SHP77 (cell line): ENCODE measurements around the gene GGT6.
A peak's percentile ranks its signal among the peaks of the same experiment; 100 is the strongest.

Experiments used
- DNase-seq, 2 experiments: peaks; one replicate each; lab custom pipeline; 2025; lab: John Stamatoyannopoulos, UW

The GGT6 gene

DNA sequence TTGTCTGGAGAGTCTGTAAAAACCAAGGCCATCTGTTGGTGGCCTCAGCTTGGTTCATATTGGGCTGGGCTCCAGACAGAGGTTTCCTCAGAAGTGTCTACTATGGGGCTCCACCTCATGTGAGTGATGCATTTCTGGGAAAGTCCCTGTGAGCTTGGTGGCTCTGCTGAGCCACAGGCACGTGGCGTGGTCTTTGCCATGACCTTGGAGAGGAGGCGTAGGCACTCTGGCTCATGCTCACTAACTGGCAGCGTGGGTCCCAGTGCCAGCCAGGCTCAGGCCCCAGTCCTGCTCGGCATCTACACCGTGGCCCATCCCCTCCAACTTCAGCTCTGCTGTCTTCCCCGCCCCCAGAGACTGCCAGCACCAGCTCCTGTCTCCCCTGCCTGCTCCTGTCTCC is 13.3 kb upstream of the GGT6 start:
- no peak for DNase-seq

DNA sequence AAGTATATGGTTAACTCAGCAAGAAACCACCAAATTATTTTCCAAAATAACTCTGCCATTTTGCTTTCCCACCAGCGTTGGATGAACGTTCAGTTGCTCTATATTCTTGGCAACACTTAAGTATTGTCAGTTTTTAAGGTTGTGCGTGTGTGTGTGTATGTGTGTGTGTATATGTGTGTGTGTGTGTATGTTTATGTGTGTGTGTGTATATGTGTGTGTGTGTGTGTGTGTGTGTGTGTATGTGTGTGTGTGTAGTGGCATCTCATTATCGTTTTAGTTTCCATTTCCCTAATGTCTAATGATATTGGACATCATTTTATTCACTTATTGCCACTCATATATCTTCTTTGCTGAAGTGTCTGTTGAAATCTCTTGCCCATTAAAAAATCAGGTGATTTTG is 12.7 kb upstream of the GGT6 start:
- DNase-seq = no peak

DNA sequence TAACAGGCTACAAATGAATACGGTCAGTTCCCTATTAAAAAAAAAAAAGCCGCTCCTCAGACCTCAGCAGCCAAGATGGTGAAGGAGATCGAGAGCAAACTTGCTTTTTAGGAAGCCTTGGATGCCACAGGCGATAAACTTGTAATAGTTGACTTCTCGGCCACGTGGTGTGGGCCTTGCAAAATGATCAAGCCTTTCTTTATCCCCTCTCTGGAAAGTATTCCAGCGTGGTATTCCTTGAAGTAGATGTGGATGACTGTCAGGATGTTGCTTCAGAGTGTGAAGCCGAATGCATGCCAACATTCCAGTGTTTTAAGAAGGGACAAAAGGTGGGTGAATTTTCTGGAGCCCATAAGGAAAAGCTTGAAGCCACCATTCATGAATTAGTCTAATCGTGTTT is 11.8 kb upstream of the GGT6 start:
- DNase-seq = no peak

DNA sequence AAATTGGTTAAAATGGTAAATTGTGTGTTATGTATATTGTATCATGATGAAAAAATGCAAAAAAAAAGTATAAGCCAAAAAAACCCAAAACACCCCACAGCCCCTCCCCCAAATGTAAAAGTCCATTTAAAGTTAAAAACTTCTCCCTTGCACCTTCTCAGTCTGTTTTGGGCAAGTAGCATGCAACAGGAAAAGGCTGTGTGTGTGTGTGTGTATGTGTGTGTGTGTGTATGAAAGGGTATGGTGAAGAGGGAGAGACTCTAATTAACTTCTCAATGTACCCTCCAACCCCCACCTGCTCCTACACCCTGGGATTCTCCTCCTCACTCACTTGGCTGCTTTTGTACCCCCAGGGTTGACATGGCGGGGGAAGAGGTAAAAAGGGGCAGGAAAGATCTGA is 9.2 kb upstream of the GGT6 start:
- DNase-seq = no peak

DNA sequence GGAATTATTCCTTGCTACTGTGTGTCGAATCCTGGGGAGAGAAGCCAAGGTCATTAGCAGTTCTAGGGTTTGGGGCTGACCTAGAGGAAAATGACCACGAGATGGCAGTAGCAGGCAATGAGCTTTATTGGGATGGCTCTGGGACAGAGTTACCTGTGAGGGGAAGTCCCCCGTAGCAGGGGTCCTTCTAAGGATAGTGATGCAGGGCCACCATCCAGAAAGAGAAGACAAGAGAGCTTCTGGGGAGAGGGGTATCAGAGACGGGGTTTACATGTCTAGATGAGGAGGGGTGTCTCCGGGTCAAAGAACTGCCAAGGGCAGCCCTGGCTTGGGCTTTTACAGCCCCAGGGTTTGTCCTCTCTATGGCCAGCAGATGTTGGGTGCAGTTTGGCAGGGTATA is 6.4 kb upstream of the GGT6 start:
- DNase-seq = peak; percentile 79 to 81

DNA sequence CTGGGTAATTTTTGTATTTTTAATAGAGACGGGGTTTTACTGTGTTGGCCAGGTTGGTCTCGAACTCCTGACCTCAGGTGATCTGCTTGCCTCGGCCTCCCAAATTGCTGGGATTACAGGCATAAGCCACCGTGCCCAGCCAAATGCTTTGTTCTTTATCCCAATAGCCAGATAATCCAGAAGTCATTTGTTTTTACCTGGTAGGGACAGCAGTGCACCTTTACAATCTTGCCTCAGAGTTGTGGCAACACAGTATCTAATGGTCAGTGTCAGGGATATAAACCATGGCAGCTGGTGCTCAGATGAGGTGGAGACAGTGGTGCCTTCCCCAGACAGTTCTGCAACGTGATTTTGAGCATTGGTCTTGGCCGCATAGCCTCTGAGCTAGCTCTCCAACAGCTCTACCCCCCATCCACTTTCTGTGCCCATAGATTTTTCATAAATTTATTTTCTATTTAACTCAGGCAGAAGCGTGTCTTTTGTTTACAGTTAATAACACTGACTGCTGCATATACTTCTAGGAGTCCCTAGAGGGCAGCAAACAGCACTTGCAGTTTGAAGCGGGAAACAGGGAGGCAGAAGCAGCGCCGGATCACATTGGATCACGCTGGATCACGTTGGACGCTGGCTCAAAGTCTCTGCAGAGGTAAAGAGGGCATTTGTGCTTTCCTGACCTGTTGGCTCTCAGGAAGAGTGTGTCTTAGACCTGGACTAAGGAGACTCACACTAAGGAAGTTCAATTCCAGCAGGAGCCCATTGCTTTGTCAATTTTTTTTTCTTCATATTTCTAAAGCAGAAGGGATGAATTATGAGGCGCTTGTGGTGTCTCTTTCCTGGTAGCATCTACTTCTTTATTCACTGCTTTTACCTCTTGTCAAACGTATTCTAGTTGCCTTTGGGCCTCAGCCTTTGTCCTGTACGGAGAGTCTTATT is 5.1 kb upstream of the GGT6 start:
- DNase-seq = peak; percentile 90 to 93

DNA sequence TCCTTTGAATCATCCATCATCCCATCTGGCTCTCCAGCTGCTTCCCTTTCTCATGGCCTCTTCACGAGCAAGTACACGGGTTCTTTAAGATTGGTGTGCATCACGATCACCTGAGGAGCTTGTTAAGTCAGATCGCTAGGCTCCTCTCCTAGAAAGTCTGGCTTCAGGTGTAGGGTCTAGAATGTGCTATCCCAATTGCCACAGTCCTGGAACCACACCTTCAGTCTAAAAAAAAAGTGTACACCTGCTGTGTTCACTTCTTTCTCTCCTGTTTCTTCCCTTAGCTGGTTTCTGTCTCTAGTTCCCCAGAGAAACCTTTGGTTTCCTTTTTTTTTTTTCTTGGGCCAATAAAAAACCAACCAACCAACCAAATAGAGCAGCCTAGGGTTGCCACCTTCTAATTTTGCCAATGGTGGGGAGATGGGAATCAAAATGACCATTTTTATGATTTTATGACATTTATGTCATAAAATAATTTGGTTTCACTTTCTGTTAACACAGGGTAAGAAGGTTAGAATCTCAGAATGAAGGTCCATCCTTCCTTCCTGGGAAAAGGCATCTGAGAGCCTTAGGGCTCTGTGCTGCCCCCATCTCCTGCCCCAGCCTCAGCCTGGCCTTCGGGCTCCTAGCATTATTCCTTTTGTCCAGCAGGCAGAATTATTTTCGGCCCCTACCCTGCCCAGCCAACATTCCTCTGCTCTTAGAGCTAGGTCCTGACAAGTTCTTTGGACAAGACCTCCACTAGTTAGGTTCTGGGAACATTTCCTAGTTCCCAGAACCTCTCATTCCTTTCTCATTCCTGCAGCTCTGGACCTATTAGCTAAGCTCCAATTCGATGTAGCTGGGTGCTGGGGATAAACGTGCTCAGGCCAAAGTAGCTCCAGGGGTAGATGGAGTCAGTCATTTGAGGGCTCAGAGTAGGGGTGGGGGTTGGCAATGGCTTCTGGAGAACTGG is 1.9 kb upstream of the GGT6 start:
- no peak for DNase-seq

DNA sequence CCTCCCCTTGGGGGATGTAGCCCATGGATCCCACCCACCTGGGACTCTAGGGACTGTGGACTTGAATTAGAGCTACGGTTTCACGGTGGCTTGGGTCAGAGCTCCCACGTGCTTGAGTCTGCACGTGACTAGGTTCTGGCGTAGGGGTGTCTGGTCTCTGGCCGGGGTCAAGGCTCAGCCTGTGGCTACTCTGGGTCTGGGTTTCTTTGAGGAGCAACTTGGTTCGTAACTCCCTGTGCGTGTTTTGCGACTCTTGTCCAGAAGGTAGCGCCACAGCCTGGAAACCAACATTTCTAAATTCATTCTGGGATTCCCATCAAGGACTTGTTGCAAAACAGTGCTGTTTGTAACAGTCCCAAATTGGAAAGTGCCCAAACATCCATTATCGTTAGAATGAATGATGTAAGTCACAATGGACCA is 470 bp upstream of the GGT6 start:
- DNase-seq = no peak

DNA sequence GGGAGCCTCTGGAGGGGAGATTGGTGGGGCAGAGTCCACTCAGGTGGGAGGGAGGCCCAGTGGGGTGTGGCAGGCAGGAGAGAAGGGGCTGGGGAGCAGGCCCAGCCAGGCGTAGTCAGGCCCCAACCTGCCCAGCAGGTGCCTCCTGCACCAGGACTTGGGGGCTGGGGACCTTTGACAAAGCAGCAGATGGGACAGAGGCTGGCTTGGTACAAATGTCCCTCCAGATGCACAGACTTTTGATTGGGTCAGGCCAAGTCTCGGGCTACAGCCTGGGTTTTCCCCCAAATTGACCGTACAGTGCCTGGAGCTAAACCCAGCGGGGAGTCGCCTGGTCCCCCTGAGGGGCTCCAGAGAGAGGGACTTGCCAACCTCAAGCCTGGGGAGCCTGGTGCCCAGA is 411 bp downstream of the GGT6 start:
- DNase-seq = no peak

DNA sequence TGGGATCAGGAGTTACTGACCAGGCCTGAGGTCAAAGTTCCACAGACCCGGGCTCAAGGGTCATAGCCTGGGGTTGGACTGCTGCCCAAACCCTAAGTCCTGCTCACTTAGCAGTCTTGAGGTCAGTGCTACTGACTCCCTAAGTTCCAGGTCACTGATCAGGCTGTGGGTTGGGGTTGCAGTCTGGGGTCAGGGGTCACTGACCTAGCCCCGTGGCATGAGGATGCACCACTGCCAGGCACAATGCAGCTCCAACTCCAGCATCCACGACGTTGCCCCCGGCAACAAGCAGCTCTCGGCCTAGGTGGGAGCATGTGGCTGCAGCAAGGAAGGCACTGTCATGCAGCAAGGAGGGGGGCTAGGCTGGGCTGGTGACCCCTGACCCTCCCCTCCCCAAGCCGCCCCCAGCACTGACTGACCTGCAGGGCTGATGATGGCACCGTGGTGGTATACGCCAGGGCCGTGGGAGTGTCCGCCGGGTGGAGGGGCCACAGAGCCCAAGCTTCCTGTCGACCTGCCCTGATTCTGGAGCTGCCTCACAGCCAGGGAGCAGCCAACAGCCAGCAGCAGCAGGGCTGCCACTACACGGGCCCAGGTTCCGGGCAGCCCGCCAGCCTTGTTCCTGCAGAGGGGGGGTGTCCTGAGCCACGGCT is 1.1 kb downstream of the GGT6 start:
- no peak for DNase-seq

DNA sequence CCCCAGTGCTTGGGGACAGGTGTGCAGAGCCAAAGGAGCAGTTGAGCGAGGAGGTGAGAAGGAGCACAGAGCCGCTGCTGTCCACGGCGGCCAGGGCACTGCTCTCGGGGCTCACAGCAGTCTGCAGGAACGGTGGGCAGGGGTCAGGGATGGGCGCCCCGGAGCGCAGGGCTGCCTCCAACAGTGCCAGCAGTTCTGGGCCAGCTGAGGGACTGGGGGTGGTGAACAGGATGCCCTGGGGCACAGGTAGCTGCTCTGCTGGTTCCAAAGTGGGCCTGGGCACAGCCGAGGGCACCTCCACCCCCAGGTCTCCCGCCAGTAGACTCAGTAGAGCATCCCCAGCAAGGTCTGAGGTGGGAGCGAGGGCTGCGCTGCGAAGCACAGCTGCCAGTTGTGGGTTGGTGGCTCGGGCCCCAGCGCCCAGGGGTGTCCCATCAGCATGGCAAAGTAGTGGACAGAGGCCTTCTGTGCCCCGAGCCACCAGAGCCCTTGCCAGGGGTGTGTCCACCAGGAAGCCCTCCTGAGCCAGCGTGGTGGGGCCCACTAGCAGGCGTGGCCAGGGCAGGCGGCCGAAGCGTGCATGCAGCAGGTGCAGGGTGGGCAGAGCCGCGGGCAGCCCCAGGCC is 1.9 kb downstream of the GGT6 start:
- DNase-seq = no peak

DNA sequence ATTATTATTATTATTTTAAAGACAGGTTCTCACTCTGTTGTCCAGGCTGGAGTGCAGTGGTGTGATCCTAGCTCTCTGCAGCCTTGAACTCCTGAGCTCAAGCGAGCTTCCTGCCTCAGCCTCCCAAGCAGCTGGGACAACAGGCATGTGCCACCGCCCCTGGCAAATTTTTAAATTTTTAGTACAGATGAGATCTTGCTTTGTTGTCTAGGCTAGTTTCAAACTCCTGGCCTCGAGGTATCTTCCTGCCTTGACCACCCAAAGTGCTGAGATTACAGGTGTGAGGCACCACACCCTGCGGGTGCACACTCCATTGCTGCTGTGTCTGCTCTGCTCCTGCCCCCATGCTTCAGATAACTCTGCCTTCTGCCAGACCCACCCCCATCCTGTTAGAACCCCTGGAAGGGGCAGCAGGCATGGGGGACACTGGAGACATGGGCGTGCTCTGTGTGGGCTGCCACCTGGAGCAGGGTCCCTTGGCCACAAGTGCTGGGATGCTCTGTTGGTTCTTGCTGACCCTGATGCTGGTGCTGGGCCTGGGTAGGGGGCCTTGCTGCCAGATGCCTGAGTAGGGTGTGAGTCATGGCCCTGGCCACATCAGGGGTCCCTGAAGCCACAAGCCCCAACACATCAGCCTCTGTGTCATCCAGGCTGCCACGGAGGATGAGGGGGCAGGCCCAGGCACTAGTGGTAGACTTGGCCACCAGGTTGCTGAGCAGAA is 2.6 kb downstream of the GGT6 start:
- DNase-seq = no peak

DNA sequence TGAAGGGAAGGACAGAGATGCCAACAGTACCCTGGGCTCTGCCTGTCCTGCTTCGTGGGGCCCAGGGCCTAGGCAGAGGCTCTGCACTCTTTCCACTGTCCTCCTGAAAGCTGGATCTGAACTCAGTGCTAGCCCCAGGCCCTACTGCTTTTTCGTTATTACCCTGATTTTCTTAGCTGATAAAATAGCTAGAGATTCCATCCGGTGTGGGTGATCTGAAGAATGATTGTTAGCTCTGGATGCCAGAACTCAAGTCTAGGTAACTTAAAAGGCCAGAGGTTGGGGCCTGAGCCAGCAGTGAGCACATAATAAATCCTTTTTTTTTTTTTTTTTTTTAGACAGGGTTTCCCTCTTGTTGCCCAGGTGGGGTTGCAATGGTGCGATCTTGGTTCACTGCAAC is 3.4 kb downstream of the GGT6 start:
- no peak for DNase-seq

DNA sequence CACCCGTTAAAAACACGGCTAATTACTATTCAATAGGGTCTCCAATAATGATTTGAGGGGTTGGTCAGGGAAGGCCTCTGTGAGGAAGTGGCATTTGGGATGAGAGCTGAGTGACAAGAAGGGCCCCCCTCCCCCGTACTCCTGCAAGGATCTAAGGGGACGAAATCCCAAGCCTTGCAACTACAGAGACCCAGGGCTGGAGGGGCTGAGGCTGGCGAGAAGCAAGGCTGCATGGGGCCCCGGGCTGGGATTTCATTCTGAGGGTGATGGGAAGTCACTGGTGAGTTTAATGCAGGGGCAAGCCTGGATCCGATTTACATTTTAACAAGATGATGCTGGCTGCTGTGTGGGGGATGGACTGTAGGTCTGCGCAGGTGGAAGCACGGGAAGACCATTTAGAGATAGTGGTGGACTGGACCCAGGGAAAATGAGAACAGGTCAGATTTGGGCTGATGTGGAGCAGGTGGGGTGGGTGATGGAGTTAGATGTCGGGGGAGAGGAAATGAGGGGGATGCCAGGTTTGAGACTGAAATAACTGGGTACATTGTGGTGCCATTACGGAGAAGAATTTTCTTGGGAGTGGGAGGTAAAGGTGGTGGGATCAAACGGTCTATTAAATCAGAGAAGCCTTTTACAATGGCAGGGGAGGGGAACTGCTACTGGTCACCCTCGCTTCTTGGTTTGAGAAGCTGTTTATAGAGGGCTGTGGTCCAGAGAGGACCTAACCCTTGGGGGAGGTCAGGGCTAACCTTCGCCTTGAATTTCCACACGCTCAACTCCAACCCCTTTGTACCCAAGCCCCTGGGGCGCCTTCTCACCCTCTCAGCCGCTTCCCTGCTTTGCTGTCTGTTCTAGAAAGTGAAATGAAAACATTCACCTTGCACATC is 4.3 kb downstream of the GGT6 start:
- no peak for DNase-seq

DNA sequence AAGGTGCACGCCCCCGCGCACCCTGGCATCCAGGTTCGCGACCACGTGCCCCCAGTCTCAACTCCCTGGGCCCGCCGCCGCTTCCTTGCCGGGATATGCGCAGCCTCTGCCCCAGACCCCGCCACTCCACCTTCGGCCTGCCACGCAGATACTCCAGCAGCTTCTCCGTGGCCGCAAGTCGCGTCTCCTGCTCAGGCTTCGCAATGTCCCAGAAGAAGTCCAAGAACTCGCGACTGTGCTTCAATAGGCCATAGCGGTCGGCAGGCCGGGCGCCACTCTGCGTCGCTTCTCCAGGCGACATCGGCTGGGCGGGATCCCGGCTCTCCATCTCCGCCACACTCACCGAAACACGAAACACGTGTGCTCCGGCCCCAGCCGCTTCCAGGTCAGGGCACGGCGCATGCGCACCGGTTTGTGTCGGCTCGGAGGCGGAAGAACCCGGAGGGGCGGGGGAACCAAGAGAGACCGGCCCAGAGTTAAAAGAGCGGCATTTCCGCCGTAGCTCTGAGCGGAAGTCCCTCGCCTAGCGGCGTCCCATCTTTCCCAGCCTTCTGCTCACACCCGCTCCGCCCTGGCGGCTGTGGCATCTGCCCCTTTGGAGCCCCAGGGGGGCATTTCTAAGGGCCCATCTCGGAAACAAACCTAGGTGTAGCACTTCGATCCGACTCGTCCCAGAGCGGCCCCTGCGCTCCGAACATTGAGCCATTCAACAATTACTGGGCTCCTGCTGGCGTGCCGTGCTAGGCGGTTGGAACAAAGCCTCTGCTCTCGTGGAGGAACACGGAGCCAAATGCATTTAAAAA is 5.2 kb downstream of the GGT6 start, which contains the start of gene MYBBP1A:
MYBBP1A (minus strand) TSS at position 388 of the 803 bp plus-strand sequence; CDS start at position 328, 60 bp downstream.
- DNase-seq = peak; percentile 98 to 99

DNA sequence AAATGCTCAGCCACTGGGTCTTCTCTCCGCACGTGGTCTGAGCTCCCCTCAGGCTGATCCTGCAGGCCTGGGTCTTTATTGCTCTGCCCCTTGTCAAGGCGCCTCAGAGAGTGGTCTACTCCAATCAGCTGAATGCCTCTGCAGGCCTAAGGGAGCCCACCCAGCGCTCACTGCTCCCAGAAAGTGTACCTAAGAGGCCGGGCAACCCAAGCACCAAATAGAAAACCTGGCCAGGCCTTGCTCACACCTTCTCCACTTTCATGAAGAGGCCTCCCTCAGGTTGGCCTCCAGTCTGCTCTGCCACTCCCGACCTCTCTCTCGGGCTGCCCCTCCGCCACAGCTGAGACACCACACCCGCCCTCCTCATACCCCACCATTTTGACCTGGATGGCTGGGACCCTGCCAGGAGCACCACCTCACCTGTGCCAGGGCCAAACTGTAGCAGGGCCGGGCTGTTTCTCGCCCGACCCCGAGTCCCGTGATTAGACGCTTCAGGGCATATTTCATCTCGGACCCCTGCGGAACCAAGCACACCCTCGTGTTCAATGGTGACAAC is 5.9 kb downstream of the GGT6 start:
- DNase-seq = no peak

DNA sequence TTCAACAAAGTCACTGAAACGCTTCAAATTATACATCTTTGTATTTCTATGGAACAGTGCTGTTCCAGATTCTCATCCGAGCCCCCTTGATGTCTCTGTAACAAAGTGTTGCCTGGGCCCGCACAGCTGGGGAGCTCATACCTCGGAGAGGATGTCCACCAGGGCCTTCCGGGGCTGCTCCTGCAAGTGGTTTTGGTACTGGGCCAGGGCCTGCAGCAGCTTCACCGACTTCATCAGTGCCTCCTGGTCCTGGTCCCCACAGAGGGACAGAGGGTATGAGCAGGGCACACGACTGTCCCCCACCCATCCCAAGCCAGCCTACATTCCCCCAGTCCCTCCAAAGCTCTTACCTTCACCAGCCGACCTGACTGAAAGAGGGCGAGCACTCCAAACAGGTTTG is 6.7 kb downstream of the GGT6 start:
- DNase-seq = no peak

DNA sequence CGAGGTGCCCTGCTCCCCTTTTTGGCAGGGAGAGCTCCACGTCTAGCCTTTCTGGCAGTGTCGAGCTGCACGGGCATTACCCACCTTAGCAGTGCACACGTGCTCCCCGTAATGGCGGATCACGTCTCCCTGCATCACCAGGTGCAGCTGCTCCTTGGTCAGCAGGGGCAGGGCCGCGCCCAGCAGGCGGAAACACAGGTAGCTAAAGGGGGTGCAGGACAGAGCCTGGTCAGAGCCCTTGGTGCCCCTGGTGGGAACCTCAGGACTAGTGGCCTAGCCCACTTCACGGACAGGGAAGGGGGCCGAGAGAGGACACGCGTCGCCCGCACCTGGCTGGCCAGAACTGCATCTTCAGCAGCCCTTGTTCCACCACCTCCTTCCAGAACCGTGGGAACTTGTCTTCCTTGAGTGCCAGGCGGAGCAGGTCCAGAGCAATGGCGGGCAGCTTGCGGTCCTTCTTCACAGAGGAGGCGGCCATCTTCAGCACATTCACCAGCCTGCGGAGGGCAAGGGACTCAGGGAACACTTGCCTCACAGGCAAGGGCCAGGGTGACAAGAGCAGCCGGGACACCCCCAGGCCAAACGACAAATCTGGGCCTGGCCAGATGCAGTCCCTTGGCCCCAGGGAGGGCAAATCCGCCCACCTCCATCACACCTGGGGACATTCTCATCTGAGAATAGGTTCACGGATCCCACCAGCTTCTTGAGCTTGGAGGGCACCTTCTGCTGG is 8.4 kb downstream of the GGT6 start:
- DNase-seq = no peak
